GM21423 (cell line): Measurements from ENCODE around the gene EXD2.
"Not testable (repeated sequence)": the region's sequence is repeated elsewhere in the genome, so short reads cannot be mapped to it uniquely, and the experiment has no call there.

ENCODE experiments used
- ATAC-seq: cut with Tn5 transposase; IDR thresholded peaks from one replicate; pipeline ENCODE4 v1.9.1; 2021; ENCODE audit warnings: mild to moderate bottlenecking, moderate library complexity; ENCODE audit not compliant: unreplicated experiment

The EXD2 gene

GRCh38 chr14:69193721-69194120 is 2.4 kb downstream of the EXD2 start:
- ATAC-seq, result no peak

- ATAC-seq, result no peak
Measured at GRCh38 chr14:69199786-69200185, 8.5 kb downstream of the EXD2 start.

- ATAC-seq, result no peak
Measured at GRCh38 chr14:69204753-69205152, 13.5 kb downstream of the EXD2 start.

- ATAC-seq, result no peak
Measured at GRCh38 chr14:69207435-69208041, 16.2 kb downstream of the EXD2 start.

GRCh38 chr14:69208666-69209065 is 17.4 kb downstream of the EXD2 start:
- no peak for ATAC-seq

GRCh38 chr14:69214393-69214792 is 23.1 kb downstream of the EXD2 start:
- ATAC-seq, result no peak

GRCh38 chr14:69217663-69218062 is 26.4 kb downstream of the EXD2 start:
- ATAC-seq, result not testable (repeated sequence)

- no peak for ATAC-seq
Measured at GRCh38 chr14:69224946-69225345, 33.6 kb downstream of the EXD2 start.

GRCh38 chr14:69226178-69226577 is 34.9 kb downstream of the EXD2 start:
- ATAC-seq, result no peak

- ATAC-seq, result no peak
Measured at GRCh38 chr14:69226736-69227135, 35.4 kb downstream of the EXD2 start.

- no peak for ATAC-seq
Measured at GRCh38 chr14:69231486-69231885, 40.2 kb downstream of the EXD2 start.

- ATAC-seq, result no peak
Measured at GRCh38 chr14:69232388-69232787, 41.1 kb downstream of the EXD2 start.

GRCh38 chr14:69234106-69234505 is 42.8 kb downstream of the EXD2 start:
- ATAC-seq, result no peak

- ATAC-seq, result no peak
Measured at GRCh38 chr14:69235708-69236107, 44.4 kb downstream of the EXD2 start.

- no peak for ATAC-seq
Measured at GRCh38 chr14:69237142-69237541, 45.8 kb downstream of the EXD2 start.

- no peak for ATAC-seq
Measured at GRCh38 chr14:69237584-69237983, 46.3 kb downstream of the EXD2 start.

- ATAC-seq, result no peak
Measured at GRCh38 chr14:69238883-69239282, 47.6 kb downstream of the EXD2 start.

- no peak for ATAC-seq
Measured at GRCh38 chr14:69240527-69241173, 49.4 kb downstream of the EXD2 start.

GRCh38 chr14:69241577-69241976 is 50.3 kb downstream of the EXD2 start:
- no peak for ATAC-seq

GRCh38 chr14:69242311-69243224 is 51.3 kb downstream of the EXD2 start:
- no peak for ATAC-seq

- no peak for ATAC-seq
Measured at GRCh38 chr14:69244946-69245345, 53.6 kb downstream of the EXD2 start.

GRCh38 chr14:69246331-69246730 is 55.0 kb downstream of the EXD2 start:
- ATAC-seq, result no peak
